ENCODE results near the gene SESN3.

Gene SESN3

GRCh38 chr11:95200781-95201457 lies 30.1 kb downstream of the SESN3 start:
- H3K27me3 ChIP-seq (ENCODE audit: insufficient read depth, insufficient read length) = no peaks in the 10 kb centered on the region
- H3K4me3 ChIP-seq (ENCODE audit: insufficient read length, low read depth) = no peak overlapping the region
- H3K9me3 ChIP-seq (ENCODE audit: insufficient read depth, low read length) = 0 out of 2 replicates have a peak, but pooled peaks cover 6% of the 10 kb centered on the region
- no peaks in the 10 kb centered on the region for H3K4me1 ChIP-seq (ENCODE audit: insufficient read depth, insufficient read length)
- no peaks in the 10 kb centered on the region for H3K36me3 ChIP-seq (ENCODE audit: insufficient read depth, insufficient read length, low read length)
- no peak overlapping the region for H3K9ac ChIP-seq (ENCODE audit: insufficient read length, low read depth)
- TF ChIP-seq ZNF274 (IDR thresholded peaks at IDR 0.05; ENCODE audit: low read depth, low read length) = no peak
- TF ChIP-seq YY1 (IDR thresholded peaks at IDR 0.05; ENCODE audit: insufficient read depth, insufficient read length) = no peak
- TF ChIP-seq SUZ12 (IDR thresholded peaks at IDR 0.05; ENCODE audit: extremely low read depth, insufficient read depth, insufficient read length) = no peak
- no peak for DNase-seq (ENCODE audit: low read depth, low spot score)

DNA sequence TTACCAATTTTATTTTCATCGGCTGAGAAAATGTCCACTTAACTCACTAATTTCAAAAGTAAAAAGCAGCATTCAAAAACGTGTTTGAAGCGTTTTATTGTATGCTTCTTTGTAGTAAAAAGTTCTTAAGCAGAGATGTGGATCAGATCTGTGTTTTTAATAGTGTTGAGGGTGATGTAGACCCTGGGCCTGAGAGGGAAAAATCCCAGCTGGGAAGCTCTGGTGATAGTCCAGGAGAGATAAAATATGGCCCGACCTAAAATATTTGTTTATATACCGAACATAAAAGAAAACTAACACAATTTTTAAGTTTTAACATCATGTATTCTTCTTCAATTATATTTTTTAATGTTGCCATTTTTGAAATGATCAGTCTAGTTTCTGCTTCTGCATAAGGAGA lies 35.2 kb downstream of the SESN3 start:
- Histone ChIP-seq H3K36me3 (ENCODE audit: insufficient read depth, insufficient read length, low read length) (peaks cover 5% of the 10 kb centered on the region), H3K9me3 (ENCODE audit: insufficient read depth, low read length) (no peaks in the 10 kb centered on the region), H3K4me3 (ENCODE audit: insufficient read length, low read depth) (no peak overlapping the region), H3K4me1 (ENCODE audit: insufficient read depth, insufficient read length) (no peaks in the 10 kb centered on the region), H3K9ac (ENCODE audit: insufficient read length, low read depth) (no peak overlapping the region), H3K27me3 (ENCODE audit: insufficient read depth, insufficient read length) (no peaks in the 10 kb centered on the region)
- no peak for DNase-seq (ENCODE audit: low read depth, low spot score)
- TF ChIP-seq ZNF274 (IDR thresholded peaks at IDR 0.05; ENCODE audit: low read depth, low read length) = no peak

DNA sequence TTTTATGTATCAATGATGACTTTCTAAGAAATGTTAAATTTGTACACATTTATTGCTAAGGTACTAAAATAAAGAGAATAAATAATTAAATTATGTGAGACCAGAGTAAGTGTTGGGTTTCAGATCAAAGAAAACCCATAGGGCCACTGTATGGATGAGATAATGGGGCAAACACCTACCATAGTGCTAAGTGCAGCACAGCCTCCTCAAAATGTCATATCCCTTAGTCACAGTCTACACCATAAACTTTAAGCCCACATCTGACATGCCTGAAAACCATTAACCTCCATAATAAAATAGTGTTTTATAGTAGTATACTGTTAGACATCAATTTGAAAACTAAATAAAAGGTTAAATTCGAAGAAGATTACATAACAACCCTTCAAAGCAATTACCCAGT lies 37.5 kb downstream of the SESN3 start:
- TF ChIP-seq ZNF274 (IDR thresholded peaks at IDR 0.05; ENCODE audit: low read depth, low read length) (no peak), SUZ12 (IDR thresholded peaks at IDR 0.05; ENCODE audit: extremely low read depth, insufficient read depth, insufficient read length) (no peak), YY1 (IDR thresholded peaks at IDR 0.05; ENCODE audit: insufficient read depth, insufficient read length) (no peak)
- no peak for DNase-seq (ENCODE audit: low read depth, low spot score)
- Histone ChIP-seq H3K4me1 (ENCODE audit: insufficient read depth, insufficient read length) (no peaks in the 10 kb centered on the region), H3K36me3 (ENCODE audit: insufficient read depth, insufficient read length, low read length) (peaks cover 5% of the 10 kb centered on the region), H3K4me3 (ENCODE audit: insufficient read length, low read depth) (no peak overlapping the region), H3K27me3 (ENCODE audit: insufficient read depth, insufficient read length) (no peaks in the 10 kb centered on the region), H3K9ac (ENCODE audit: insufficient read length, low read depth) (no peak overlapping the region), H3K9me3 (ENCODE audit: insufficient read depth, low read length) (no peaks in the 10 kb centered on the region)

- no peak for TF ChIP-seq YY1 (IDR thresholded peaks at IDR 0.05; ENCODE audit: insufficient read depth, insufficient read length)
- TF ChIP-seq SUZ12 (IDR thresholded peaks at IDR 0.05; ENCODE audit: extremely low read depth, insufficient read depth, insufficient read length) = no peak
- TF ChIP-seq ZNF274 (IDR thresholded peaks at IDR 0.05; ENCODE audit: low read depth, low read length) = no peak
- Histone ChIP-seq H3K9me3 (ENCODE audit: insufficient read depth, low read length) (no peaks in the 10 kb centered on the region), H3K36me3 (ENCODE audit: insufficient read depth, insufficient read length, low read length) (peaks cover 5% of the 10 kb centered on the region), H3K27me3 (ENCODE audit: insufficient read depth, insufficient read length) (no peaks in the 10 kb centered on the region), H3K4me3 (ENCODE audit: insufficient read length, low read depth) (no peak overlapping the region), H3K4me1 (ENCODE audit: insufficient read depth, insufficient read length) (no peaks in the 10 kb centered on the region), H3K9ac (ENCODE audit: insufficient read length, low read depth) (no peak overlapping the region)
- no peak for DNase-seq (ENCODE audit: low read depth, low spot score)
These were observed 38.3 kb downstream of the SESN3 start for GRCh38 chr11:95192717-95193116.

DNA sequence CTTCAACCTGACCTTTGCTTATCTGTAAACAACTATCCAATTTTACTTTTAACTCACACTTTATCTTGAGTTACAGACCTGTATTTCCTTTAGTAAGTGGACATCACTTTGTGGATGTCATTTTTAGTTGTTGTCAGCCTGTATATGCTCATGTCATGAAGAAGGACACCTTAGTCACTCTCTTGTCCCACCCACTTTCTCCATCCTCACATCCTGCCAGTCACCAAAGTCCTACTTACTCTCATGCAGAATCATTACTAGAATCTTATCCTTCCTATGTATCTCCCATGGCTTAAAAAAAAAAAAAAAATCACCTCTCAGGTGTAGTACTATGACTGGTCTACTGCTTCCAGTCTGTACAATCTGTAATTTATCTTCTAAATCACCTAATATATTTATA lies 43.3 kb downstream of the SESN3 start:
- no peak overlapping the region for H3K4me3 ChIP-seq (ENCODE audit: insufficient read length, low read depth)
- peaks cover 8% of the 10 kb centered on the region for H3K36me3 ChIP-seq (ENCODE audit: insufficient read depth, insufficient read length, low read length)
- TF ChIP-seq SUZ12 (IDR thresholded peaks at IDR 0.05; ENCODE audit: extremely low read depth, insufficient read depth, insufficient read length) (no peak), ZNF274 (IDR thresholded peaks at IDR 0.05; ENCODE audit: low read depth, low read length) (no peak), YY1 (IDR thresholded peaks at IDR 0.05; ENCODE audit: insufficient read depth, insufficient read length) (no peak)
- no peaks in the 10 kb centered on the region for H3K27me3 ChIP-seq (ENCODE audit: insufficient read depth, insufficient read length)
- H3K9ac ChIP-seq (ENCODE audit: insufficient read length, low read depth) = no peak overlapping the region
- H3K4me1 ChIP-seq (ENCODE audit: insufficient read depth, insufficient read length) = no peaks in the 10 kb centered on the region
- DNase-seq (ENCODE audit: low read depth, low spot score) = no peak
- no peaks in the 10 kb centered on the region for H3K9me3 ChIP-seq (ENCODE audit: insufficient read depth, low read length)

DNA sequence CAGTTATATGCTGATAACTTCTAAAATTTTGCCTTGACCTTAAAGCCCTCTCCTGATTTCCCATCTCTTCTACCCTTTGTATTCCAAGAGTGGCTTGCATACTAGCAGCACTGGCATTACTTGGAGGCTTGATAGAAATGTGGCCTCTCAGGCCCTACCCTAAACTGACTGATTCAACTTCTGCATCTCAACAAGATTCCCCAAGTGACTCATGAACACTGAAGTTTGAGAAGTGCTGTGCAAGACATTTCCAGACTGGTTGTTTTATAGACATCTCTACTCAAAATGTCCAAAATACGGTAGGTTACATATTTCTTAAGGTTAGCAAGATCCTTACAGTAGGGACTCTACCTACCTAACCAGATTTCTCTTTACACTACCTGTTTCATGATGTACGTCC lies 48.6 kb downstream of the SESN3 start:
- Histone ChIP-seq H3K36me3 (ENCODE audit: insufficient read depth, insufficient read length, low read length) (peaks cover 17% of the 10 kb centered on the region), H3K27me3 (ENCODE audit: insufficient read depth, insufficient read length) (no peaks in the 10 kb centered on the region), H3K9ac (ENCODE audit: insufficient read length, low read depth) (no peak overlapping the region), H3K4me1 (ENCODE audit: insufficient read depth, insufficient read length) (no peaks in the 10 kb centered on the region), H3K9me3 (ENCODE audit: insufficient read depth, low read length) (no peaks in the 10 kb centered on the region), H3K4me3 (ENCODE audit: insufficient read length, low read depth) (no peak overlapping the region)
- no peak for TF ChIP-seq SUZ12 (IDR thresholded peaks at IDR 0.05; ENCODE audit: extremely low read depth, insufficient read depth, insufficient read length)
- no peak for TF ChIP-seq ZNF274 (IDR thresholded peaks at IDR 0.05; ENCODE audit: low read depth, low read length)
- TF ChIP-seq YY1 (IDR thresholded peaks at IDR 0.05; ENCODE audit: insufficient read depth, insufficient read length) = no peak
- no peak for DNase-seq (ENCODE audit: low read depth, low spot score)

GRCh38 chr11:95175818-95176380 lies 55.1 kb downstream of the SESN3 start:
- peaks cover 30% of the 10 kb centered on the region for H3K36me3 ChIP-seq (ENCODE audit: insufficient read depth, insufficient read length, low read length)
- H3K9me3 ChIP-seq (ENCODE audit: insufficient read depth, low read length) = no peaks in the 10 kb centered on the region
- no peak for DNase-seq (ENCODE audit: low read depth, low spot score)
- no peak overlapping the region for H3K4me3 ChIP-seq (ENCODE audit: insufficient read length, low read depth)
- TF ChIP-seq SUZ12 (IDR thresholded peaks at IDR 0.05; ENCODE audit: extremely low read depth, insufficient read depth, insufficient read length) (no peak), YY1 (IDR thresholded peaks at IDR 0.05; ENCODE audit: insufficient read depth, insufficient read length) (no peak), ZNF274 (IDR thresholded peaks at IDR 0.05; ENCODE audit: low read depth, low read length) (no peak)
- no peaks in the 10 kb centered on the region for H3K4me1 ChIP-seq (ENCODE audit: insufficient read depth, insufficient read length)
- H3K9ac ChIP-seq (ENCODE audit: insufficient read length, low read depth) = no peak overlapping the region
- no peaks in the 10 kb centered on the region for H3K27me3 ChIP-seq (ENCODE audit: insufficient read depth, insufficient read length)
